HG02981 (cell line): ENCODE measurements around the gene PTPRC.

Experiments
- ATAC-seq: cut with Tn5 transposase; IDR thresholded peaks from one replicate; pipeline ENCODE4 v1.9.1; 2021; ENCODE audit warnings: mild to moderate bottlenecking, moderate library complexity; ENCODE audit not compliant: unreplicated experiment

The PTPRC gene

GRCh38 chr1:198669023-198669698, 30.3 kb downstream of the PTPRC start:
- ATAC-seq = peak; percentile 92

GRCh38 chr1:198669771-198670170, 30.9 kb downstream of the PTPRC start:
- ATAC-seq = no peak

- ATAC-seq = no peak
These were observed 32.3 kb downstream of the PTPRC start for GRCh38 chr1:198671136-198671535.

- no peak for ATAC-seq
These were observed 33.3 kb downstream of the PTPRC start for GRCh38 chr1:198672124-198672523.

GRCh38 chr1:198674009-198674408, 35.2 kb downstream of the PTPRC start:
- no peak for ATAC-seq

- ATAC-seq = no peak
These were observed 37.4 kb downstream of the PTPRC start for GRCh38 chr1:198676253-198676652.

GRCh38 chr1:198677027-198677426, 38.2 kb downstream of the PTPRC start:
- ATAC-seq = no peak

GRCh38 chr1:198677871-198678270, 39.0 kb downstream of the PTPRC start:
- no peak for ATAC-seq

- no peak for ATAC-seq
These were observed 39.5 kb downstream of the PTPRC start for GRCh38 chr1:198678301-198678836.

- ATAC-seq = peak; percentile 23
These were observed 40.1 kb downstream of the PTPRC start for GRCh38 chr1:198678901-198679329.

GRCh38 chr1:198679535-198680173, 40.8 kb downstream of the PTPRC start:
- ATAC-seq = no peak

GRCh38 chr1:198680174-198680875, 41.5 kb downstream of the PTPRC start:
- ATAC-seq = no peak

GRCh38 chr1:198681252-198681651, 42.4 kb downstream of the PTPRC start:
- ATAC-seq = no peak

GRCh38 chr1:198681831-198682759, 43.3 kb downstream of the PTPRC start:
- ATAC-seq = peak; percentile 96

- no peak for ATAC-seq
These were observed 44.0 kb downstream of the PTPRC start for GRCh38 chr1:198682850-198683249.

- no peak for ATAC-seq
These were observed 44.6 kb downstream of the PTPRC start for GRCh38 chr1:198683449-198683848.

- ATAC-seq = no peak
These were observed 47.4 kb downstream of the PTPRC start for GRCh38 chr1:198686069-198686728.

GRCh38 chr1:198687429-198687828, 48.6 kb downstream of the PTPRC start:
- ATAC-seq = no peak

GRCh38 chr1:198691063-198691462, 52.2 kb downstream of the PTPRC start:
- no peak for ATAC-seq

- ATAC-seq = no peak
These were observed 54.5 kb downstream of the PTPRC start for GRCh38 chr1:198693321-198693720.
